Measurements from ENCODE around the gene CNDP1.
"Not testable (repeated sequence)": the region's sequence is repeated elsewhere in the genome, so short reads cannot be mapped to it uniquely, and the experiment has no call there.

CNDP1 gene

DNA sequence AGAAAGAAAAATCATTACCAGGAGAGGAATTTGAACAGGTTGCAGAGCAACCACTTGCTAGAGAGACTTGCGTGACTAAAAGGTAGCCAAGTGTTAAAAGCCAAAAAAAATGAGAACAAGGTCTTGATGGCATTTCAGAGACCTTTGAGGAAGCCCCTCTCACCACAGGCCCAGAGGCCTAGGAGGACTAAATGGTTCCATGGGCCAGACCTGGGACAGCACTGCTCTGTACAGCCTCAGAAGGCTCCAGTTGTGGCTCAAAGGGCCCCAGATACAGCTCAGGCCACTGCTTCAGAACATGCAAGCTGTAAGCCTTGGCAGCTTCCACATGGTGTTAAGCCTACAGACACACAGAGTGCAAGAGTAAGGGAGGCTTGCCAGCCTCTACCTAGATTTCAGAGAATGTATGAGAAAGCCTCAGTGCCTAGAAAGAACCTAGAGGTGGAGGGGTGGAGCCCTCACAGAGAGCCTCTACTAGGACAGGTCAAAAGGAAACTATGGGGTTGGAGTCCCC is 15.3 kb downstream of the CNDP1 start:
- no peak for DNase-seq

DNA sequence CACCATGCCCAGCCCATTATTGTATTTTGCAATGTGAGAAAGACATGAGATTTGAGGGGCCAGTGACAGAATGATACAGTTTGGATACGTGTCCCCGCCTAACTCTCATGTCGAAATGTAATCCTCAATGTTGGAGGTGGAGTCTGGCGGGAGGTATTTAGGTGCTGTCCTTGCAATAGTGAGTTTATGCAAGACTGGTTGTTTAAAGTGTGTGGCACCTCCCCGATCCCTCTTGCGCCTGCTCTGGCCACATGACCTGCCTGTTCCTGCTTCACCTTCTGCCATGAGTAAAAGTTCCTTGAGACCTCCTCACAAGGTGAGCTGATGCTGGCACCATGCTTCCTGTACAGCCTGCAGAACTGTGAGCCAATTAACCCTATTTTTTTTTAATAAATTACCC is 16.6 kb downstream of the CNDP1 start:
- DNase-seq, result no peak

DNA sequence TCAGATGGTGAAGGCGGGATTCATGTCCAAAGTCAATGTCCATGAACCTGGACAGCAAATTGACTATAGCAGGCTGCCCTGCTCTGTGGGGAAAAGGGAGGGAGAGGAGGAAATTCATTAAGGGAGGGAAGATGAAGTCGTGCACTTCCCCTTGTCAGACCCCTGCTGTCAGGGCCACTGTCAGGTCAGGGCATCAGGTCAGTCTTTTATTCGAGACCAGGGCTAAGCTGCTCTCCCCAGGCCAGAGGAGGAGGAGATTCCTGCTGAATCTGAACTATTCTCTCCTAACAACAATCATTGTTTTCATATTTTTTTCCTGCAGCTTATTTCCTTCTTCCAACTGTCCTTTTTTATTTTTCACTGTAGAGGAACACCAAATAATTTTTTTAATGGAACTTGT is 17.2 kb downstream of the CNDP1 start:
- DNase-seq, result no peak

DNA sequence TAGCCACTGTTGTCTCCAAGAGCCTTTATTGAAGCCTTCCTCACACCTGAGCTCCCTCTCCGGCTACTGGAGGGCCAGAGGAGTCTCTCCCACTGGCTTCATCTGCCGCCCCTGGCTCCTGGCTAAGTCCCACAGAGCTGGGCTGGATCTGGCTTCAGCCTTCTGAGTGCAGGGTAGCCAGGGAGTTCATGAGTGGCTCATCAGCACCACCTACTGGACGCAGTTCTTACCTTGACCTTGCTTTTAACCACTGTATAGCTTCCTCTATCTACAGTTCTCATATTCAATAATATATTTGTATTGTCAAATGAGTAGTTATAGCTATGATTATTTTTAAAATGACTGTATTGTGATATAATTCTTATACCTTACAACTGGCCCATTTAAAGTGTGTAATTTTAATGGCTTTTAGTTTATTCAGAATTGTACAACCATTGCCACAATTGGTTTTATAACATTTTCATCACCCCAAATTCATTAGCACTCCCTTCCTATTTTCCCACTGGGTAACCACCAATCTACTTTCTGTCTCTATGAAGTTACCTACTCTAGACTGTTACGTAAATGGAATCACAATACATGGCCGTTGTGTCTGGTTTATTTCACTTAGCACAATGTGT is 17.7 kb downstream of the CNDP1 start:
- DNase-seq, result peak; percentile 88

DNA sequence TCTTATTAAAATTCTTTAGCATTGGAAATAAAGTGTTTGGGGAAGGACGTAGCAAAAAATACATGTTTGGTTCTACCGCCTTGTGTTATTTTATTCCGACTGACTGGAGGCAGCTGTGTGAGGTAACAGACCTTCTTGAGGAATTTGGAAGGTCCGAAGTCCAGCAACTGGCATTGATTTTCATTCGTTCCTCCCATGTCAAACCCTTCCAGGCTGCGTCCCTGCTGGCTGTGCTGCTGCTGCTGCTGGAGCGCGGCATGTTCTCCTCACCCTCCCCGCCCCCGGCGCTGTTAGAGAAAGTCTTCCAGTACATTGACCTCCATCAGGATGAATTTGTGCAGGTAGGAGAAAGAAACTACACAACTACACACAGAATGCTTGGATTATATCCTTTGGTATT is 21.8 kb downstream of the CNDP1 start:
- no peak for DNase-seq

DNA sequence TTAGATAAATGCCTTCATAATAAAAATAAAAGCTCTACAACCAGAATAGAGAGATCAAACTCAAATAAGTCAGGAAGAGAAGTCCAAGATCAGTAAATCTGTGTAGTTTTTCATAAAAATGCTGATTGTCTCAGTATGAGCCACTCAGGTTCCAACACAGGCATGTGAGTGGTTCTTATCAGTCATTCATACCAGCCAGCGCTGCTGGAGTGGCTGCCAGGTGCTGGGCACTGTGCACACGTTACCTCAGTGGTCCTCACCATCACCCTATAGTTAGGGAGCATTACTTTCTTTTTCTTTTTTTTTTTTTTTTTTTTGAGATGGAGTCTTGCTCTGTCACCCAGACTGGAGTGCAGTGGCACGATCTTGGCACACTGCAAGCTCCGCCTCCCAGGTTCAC is 23.8 kb downstream of the CNDP1 start:
- DNase-seq, result no peak

DNA sequence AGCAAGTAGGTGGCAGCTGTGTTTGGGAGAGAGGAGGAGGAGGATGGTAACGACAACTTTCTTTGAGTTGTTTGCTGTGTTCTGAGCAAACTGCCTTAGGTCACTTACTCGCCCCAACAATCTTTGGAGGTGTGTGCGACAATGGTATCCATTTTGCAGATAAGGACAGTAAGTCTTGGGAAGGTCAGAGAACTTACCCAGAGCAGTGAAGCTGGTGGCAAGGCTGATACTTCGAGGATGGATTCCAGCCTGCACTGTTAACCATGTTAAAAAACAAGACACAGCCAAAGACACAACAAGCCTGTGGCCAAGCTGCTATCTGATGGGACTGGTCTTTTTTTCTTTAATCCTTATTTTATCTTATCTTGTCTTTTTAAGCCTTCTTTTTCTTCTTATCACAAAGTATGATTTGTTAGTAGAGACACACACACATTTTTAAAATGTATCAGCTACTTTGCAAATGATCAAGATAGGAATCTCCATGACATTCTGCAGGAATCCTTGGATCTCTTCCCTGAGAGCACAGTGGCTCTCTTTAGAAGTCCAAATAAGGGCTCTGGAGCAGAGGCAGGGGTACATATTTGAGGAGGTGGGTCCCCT is 27.9 kb downstream of the CNDP1 start:
- DNase-seq, result no peak

DNA sequence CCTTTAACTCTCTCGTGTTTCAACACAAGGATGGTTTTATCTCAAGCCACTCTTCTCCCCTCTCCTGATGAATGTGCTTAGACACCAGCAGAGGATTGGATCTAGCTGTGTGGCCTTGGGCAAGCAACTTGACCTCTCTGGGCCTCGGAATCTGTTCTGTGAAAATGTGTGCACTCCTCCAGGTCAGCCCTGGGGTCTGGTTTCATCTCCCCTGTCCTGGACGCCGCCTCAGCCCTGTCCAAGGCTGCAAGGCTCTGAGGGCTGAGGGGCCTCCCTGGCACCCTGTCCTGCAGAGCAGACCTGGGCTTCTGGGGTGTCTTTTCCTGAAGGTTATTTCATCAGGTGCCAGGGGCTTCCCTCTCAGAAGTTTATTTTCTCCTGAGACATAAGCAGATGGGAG is 28.5 kb downstream of the CNDP1 start:
- no peak for DNase-seq

DNA sequence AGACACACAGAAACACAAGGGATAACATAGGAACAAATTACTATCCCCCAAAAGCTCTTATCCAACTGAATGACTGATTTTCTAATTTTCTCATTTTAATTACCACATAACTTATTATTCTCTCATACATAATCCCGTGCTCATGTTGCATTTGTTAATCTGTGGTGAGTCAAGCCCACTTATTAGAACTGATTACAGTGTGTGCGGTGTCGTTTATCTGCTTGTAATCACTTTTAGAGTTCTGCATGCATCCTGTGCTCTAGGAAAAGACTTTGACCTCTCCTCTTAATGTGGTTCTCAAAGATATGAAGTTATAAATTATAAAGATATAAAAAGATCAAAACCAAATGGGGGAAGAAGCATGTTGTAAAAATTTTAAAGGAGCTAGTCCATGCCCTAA is 29.7 kb downstream of the CNDP1 start:
- DNase-seq, result no peak

DNA sequence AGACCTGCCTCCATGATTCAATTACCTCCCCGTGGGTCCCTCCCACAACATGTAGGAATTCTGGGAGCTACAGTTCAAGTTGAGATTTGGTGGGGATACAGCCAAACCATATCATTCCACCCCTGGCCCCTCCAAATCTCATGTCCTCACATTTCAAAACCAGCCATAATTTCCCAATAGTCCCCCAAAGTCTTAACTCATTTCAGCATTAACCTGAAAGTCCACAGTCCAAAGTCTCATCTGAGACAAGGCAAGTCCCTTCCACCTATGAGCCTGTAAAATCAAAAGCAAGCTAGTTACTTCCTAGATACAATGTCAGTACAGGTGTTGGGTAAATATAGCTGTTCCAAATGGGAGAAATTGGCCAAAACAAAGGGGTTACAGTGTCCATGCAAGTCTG is 30.9 kb downstream of the CNDP1 start:
- not testable (repeated sequence) for DNase-seq

DNA sequence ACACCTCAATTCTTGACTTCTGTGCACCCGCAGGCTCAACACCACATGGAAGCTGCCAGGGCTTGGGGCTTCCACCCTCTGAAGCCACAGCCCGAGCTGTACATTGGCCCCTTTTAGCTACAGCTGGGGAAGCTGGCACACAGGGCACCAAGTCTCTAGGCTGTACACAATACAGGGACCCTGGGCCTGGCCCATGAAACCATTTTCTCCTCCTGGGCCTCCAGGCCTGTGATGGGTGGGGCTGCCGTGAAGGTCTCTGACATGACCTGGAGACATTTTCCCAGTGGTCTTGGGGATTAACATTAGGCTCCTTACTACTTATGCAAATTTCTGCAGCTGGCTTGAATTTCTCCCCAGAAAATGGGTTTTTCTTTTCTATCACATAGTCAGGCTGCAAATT is 31.7 kb downstream of the CNDP1 start:
- DNase-seq, result not testable (repeated sequence)

DNA sequence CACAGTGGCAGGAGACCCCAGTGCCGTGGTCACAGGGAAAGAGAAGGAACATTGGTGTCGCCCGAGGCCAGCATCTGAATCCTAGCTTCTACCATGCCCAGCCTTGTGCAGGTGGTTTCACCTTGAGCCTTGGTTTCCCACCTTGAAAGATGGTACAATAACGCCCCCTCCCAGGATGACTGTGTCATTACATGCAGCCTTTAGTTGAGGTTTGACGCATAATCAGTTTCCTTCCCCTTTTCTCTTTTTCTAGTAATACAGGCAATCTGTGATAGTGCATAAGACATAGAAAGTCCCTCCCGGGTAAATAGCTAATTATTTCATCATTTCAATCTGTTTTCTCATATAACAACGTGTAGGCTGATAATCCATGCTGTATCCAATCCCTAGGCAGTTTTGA is 33.5 kb downstream of the CNDP1 start:
- no peak for DNase-seq

DNA sequence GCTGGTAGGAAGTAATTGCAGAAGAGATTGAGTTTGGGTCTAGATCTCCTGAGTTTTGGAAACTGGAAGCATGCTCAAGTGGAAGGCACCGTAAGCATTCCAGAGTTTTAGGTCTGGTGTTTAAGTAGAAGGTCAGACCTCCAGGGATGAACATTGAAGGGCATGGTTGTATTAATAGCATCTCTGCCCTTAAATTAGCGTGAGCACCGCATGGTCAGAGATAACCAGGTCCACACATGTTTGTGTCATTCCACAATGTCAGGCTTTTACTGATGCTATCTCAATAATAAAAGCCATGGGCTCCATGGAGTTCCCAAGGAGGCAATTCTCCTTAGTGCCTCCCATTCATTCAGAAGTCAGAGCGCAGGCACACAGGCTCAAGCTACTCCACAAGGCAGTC is 35.1 kb downstream of the CNDP1 start:
- no peak for DNase-seq

DNA sequence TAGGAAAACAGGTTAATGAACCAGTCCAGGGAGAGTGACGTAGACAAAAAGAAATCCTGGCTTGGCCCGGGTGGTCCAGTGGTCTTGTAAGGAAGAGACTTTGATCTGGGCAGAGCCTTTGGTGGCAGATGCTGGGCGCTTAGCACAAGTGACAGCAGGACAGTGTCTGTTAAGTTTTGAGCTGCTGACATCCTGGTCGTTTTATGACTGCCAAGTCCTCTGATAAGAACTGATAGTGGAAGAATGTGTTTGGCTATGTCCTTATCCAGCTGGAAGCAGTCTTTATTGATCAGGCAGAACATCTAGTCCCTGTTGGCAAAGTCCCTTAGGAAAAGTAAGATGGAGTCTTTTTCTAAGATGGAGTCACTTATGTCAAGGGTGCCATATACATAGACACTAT is 36.0 kb downstream of the CNDP1 start:
- no peak for DNase-seq

DNA sequence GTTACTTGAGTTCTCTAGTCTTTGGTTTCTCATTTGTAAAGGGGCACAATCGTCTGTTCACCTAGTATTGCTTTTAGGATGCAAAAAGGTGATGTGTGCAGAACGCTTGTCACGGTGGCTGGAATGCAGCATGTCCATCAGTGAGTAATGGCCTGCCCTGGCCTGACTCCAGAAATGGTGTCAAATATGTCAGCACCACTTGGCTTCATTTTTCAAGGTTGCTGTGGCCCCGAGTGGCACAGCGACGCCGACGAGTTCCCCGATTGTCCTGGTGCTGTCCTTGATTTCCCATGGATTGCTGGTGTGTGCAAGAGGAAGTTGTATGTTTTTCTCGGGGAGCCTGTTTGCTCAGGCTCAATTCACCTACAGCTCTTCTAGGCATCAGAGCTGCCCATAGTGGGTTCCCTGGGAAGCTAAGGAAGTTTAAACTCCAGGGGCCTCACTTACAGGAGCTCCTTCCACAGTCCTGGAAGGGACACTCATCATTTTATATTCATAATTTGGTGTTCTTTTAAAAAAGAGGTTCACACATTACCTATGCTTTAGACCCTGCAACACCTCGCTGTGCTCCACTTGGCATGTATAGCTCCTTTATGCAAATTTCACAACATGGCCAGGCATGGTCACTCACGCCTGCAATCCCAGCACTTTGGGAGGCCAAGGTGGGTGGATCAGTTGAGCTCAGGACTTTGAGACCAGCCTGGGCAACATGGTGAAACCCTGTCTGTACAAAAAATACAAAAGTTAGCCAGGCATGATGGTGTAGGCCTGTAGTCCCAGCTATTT is 37.8 kb downstream of the CNDP1 start:
- DNase-seq, result no peak

DNA sequence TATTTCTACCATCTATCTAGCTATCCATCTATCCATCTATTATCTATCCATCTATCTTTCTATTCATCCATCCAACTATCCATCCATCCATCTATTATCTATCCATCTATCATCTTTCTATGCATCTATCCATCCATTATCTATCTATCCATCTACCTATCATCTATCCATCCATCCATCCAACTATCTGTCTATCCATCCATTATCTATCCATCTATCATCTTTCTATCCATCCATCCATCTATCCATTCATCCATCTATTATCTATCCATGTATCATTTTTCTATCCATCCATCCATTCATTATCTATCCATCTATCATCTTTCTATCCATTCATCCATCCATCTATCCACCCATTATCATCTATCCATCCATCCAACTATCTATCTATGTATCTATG is 38.8 kb downstream of the CNDP1 start:
- no peak for DNase-seq

DNA sequence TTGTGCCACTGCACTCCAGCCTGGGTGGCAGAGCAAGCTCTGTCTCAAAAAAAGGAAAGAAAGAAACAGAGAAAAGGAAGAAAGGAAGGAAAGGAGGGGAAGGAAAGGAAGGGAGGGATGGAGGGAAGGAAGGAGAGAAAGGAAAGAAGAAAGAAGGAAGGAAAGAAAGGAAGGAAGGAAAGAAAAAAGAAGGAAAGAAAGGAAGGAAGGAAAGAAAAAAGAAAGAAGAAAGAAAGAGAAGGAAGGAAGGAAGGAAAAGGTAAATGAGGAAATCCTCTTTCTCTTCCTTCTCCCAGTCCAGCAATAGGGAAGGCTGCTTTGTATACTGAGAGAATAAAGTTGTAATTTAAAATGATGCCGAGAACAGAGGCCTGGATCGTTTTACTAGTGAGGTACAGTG is 40.6 kb downstream of the CNDP1 start:
- DNase-seq, result no peak

DNA sequence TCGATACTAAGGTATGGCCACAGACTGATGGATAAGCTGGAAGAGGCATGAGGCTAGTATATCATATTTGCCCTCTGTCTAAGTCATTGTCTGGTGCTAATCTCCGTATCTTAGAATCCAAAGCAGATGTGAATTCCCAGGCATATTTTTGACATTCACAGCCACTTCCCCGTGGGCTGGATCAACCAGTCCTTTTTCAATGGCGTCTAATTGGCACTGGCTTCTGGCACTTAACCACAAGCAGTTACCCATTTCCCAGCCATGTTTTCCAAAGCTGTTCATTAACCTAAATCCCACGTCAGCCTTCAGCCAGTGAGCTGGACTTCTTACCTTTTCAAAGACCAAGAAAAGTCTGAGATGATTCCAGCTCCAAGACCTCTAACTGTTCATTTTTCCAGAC is 42.7 kb downstream of the CNDP1 start:
- DNase-seq, result no peak

DNA sequence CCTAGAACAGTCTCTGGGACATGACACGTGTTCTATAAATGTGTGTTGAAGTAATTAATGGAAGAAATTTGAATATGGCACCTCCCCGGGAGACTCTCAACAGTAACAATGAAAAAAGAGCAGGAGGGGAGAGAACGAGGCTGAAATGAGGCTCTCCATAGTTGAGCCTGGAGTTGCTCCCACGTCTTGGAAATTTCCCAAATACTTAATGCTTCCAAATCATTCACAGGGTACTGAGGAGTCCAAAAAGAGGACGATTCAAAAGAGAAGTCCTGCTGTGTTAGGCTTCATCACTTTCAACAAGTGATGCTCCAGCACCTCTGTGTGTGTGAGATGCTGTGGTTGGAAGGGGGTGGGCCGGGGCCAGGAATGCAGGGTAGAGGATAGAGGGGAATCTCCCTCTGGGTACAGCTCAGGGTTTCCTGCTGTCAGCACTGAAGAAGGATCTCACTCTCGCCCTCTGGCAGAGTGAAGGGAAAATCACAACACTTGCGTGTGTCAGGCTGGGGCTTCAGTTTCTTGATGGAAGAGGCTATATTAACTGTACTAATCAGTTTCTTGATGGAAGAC is 45.3 kb downstream of the CNDP1 start:
- DNase-seq, result no peak

DNA sequence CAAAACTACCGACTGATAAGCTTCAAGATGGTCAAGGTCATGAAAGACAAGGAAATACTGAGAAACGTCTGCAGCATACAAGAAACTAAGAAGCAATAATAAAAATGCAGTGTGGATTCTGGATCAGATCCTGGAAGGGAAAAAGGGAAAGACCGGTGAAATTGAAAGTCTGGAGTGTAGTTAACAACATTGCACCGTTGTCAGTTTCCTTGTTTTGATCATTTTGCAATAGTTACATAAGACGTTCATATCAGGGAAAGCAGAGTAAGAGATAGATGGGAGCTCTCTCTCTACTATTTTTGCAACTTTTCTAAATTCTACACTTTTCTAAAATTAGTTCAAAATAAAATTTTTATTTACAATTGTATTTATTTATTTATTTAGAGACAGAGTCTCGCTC is 48.3 kb downstream of the CNDP1 start:
- DNase-seq, result no peak

DNA sequence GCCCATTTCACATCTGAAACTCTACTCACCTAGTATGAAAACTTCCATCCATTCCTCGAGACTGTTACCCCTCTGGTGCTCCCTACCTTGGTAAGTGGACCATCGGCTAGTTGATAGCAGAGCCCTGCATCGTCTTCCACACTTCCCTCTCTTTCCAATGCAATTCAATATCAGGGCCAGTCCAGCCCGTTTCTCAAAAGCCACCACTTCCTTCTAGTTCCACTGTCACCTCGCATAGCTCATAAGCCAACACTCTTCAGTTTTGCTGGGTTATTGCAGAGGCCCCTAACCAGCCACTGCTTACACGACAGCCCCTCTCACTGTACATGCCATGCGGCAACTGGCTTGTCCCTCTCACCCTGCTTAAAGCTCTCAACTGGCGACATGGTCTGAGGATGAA is 53.1 kb downstream of the CNDP1 start:
- DNase-seq, result no peak

DNA sequence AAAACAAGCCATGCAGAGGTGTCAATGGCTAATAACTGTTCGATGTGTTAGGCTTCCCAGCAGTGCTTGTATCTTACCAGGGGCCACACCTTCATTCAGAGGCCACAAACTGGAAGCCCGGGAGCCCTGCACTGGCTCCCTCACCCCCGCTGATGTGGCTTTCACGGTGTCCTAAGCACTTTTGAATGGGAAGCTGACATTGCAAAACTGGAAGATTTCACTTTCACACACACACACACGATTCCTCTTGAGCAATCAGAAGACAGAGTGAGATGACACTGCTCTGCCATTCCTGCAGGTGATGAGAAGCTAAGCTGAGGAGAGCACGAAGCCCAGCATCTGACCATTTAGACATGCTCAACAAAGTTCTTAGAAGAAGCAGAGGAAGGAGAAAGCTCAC is 54.7 kb downstream of the CNDP1 start:
- DNase-seq, result no peak

DNA sequence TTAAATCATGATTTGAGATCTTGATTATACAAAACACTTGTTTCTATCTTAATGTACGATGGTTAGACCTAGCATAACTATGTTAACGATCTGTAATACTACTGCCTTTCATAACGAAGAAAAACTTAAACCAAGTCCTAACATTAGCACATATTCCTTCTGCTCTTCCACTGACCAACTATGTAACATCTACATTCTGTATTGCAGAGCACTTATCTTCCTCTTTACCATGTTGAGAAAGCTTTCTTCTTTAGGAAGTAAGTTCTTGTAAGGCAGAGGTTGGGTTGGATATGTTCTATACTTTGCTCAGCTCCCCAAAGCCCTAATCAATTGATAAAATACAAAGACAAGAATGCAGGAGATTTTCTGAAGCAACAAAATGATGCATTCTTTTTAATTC is 55.5 kb downstream of the CNDP1 start:
- no peak for DNase-seq

DNA sequence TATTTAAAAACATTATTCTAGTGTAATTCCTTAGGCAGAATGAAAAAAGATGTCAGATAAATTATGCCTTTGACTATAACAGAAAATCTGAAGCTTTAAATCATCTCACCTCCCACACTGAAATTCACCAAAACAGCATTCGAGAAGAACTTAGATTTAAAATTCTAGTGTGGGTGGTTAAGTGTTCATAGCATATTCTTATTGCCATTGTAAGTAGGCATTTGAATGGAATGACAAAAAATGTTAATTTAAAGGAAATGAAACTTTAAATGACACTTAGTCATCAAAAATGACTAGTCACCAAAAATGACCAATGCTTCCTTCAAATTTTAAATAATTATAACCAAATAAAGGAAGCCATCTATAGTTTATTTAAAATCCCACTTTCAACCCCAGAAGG is 56.4 kb downstream of the CNDP1 start:
- no peak for DNase-seq

Data from NCI-H82 (cell line).